Activated T-helper 17 cell treated with anti-CD3 and anti-CD28 coated beads, Interleukin-2, amount 50 U/mL, for 72 hours (primary cell): ENCODE data around the gene PACS1. TPM values are rescaled to one million over a fixed set of nuclear protein-coding genes. Genes with fewer than 3 reads are reported as not detected.

Experiments
- ATAC-seq: fragments of 150-1000 bp; cut with Tn5 transposase; replicated peaks from 2 replicates; pipeline ENCODE4 v1.10.0; 2021; ENCODE audit warnings: mild to moderate bottlenecking, moderate library complexity
- H3K27ac Mint-ChIP-seq: one replicate; pipeline ENCODE4 v1.8.0; 2022; ENCODE audit warnings: mixed read lengths
- H3K27me3 Mint-ChIP-seq: one replicate; pipeline ENCODE4 v1.8.0; 2022; ENCODE audit warnings: mixed read lengths
- H3K36me3 Mint-ChIP-seq: one replicate; pipeline ENCODE4 v1.8.0; 2022; ENCODE audit warnings: low read depth, mild to moderate bottlenecking, mixed read lengths
- H3K4me1 Mint-ChIP-seq: one replicate; pipeline ENCODE4 v1.8.0; 2022; ENCODE audit warnings: mixed read lengths
- H3K4me3 Mint-ChIP-seq: one replicate; pipeline ENCODE4 v1.8.0; 2022; ENCODE audit warnings: mild to moderate bottlenecking, mixed read lengths
- H3K9me3 Mint-ChIP-seq: one replicate; pipeline ENCODE4 v1.8.0; 2022; ENCODE audit warnings: mixed read lengths
- total RNA-seq, 2 donors: library from RNA; stranded (reverse); gene quantifications; one replicate each; pipeline ENCODE4 v1.2.3, GENCODE V29; 2022

The PACS1 gene
- total RNA-seq, 2 donors from 2014 or later, result 84.5 to 105 TPM

- peaks cover 25% of the 10 kb centered on the region for H3K36me3 Mint-ChIP-seq
- no peak overlapping the region for H3K27ac Mint-ChIP-seq
- no peaks in the 10 kb centered on the region for H3K9me3 Mint-ChIP-seq
- peaks cover 29% of the 10 kb centered on the region for H3K4me1 Mint-ChIP-seq
- no peak overlapping the region for H3K4me3 Mint-ChIP-seq
- H3K27me3 Mint-ChIP-seq, result no peaks in the 10 kb centered on the region
- no peak for ATAC-seq
These were observed 74.1 kb downstream of the PACS1 start for GRCh38 chr11:66143996-66144678.

GRCh38 chr11:66146074-66146473 is 76.0 kb downstream of the PACS1 start:
- Mint-ChIP-seq H3K36me3 (peaks cover 25% of the 10 kb centered on the region), H3K4me3 (no peak overlapping the region), H3K4me1 (peaks cover 24% of the 10 kb centered on the region), H3K9me3 (no peaks in the 10 kb centered on the region), H3K27me3 (no peaks in the 10 kb centered on the region), H3K27ac (peak overlapping the region; percentile 50)
- no peak for ATAC-seq

GRCh38 chr11:66146940-66147339 is 76.9 kb downstream of the PACS1 start:
- H3K27ac Mint-ChIP-seq, result no peak overlapping the region
- no peak for ATAC-seq
- no peak overlapping the region for H3K4me3 Mint-ChIP-seq
- H3K36me3 Mint-ChIP-seq, result peaks cover 25% of the 10 kb centered on the region
- no peaks in the 10 kb centered on the region for H3K27me3 Mint-ChIP-seq
- no peaks in the 10 kb centered on the region for H3K9me3 Mint-ChIP-seq
- peaks cover 29% of the 10 kb centered on the region for H3K4me1 Mint-ChIP-seq

- H3K27ac Mint-ChIP-seq, result no peak overlapping the region
- H3K9me3 Mint-ChIP-seq, result no peaks in the 10 kb centered on the region
- peaks cover 16% of the 10 kb centered on the region for H3K36me3 Mint-ChIP-seq
- no peaks in the 10 kb centered on the region for H3K27me3 Mint-ChIP-seq
- H3K4me3 Mint-ChIP-seq, result no peak overlapping the region
- H3K4me1 Mint-ChIP-seq, result peaks cover 26% of the 10 kb centered on the region
- ATAC-seq, result no peak
These were observed 80.1 kb downstream of the PACS1 start for GRCh38 chr11:66150140-66150539.

- Mint-ChIP-seq H3K4me1 (peaks cover 21% of the 10 kb centered on the region), H3K4me3 (no peak overlapping the region), H3K36me3 (peaks cover 10% of the 10 kb centered on the region), H3K27ac (peak overlapping the region; percentile 18), H3K9me3 (no peaks in the 10 kb centered on the region), H3K27me3 (no peaks in the 10 kb centered on the region)
- ATAC-seq, result no peak
These were observed 80.7 kb downstream of the PACS1 start for GRCh38 chr11:66150725-66151124.

- H3K36me3 Mint-ChIP-seq, result peaks cover 8% of the 10 kb centered on the region
- peaks cover 16% of the 10 kb centered on the region for H3K4me1 Mint-ChIP-seq
- H3K4me3 Mint-ChIP-seq, result no peak overlapping the region
- no peaks in the 10 kb centered on the region for H3K27me3 Mint-ChIP-seq
- no peak for ATAC-seq
- no peaks in the 10 kb centered on the region for H3K9me3 Mint-ChIP-seq
- peak overlapping the region; percentile 18 for H3K27ac Mint-ChIP-seq
These were observed 81.2 kb downstream of the PACS1 start for GRCh38 chr11:66151273-66151672.

- no peaks in the 10 kb centered on the region for H3K27me3 Mint-ChIP-seq
These were observed 84.0 kb downstream of the PACS1 start for GRCh38 chr11:66154109-66154508.

GRCh38 chr11:66155387-66156073 is 85.5 kb downstream of the PACS1 start:
- ATAC-seq, result no peak
- no peak overlapping the region for H3K4me3 Mint-ChIP-seq
- H3K27me3 Mint-ChIP-seq, result no peaks in the 10 kb centered on the region
- peaks cover 33% of the 10 kb centered on the region for H3K4me1 Mint-ChIP-seq
- no peak overlapping the region for H3K27ac Mint-ChIP-seq
- H3K36me3 Mint-ChIP-seq, result no peaks in the 10 kb centered on the region
- no peaks in the 10 kb centered on the region for H3K9me3 Mint-ChIP-seq

More at GRCh38 chr11:66154109-66154508, 84.0 kb downstream of the PACS1 start:
- H3K9me3 Mint-ChIP-seq, result no peaks in the 10 kb centered on the region
- ATAC-seq, result no peak
- no peaks in the 10 kb centered on the region for H3K36me3 Mint-ChIP-seq
- peaks cover 28% of the 10 kb centered on the region for H3K4me1 Mint-ChIP-seq
- H3K27ac Mint-ChIP-seq, result no peak overlapping the region
- no peak overlapping the region for H3K4me3 Mint-ChIP-seq

- no peaks in the 10 kb centered on the region for H3K9me3 Mint-ChIP-seq
- peak; percentile 94 for ATAC-seq
- H3K27ac Mint-ChIP-seq, result peak overlapping the region; percentile 73
- H3K4me1 Mint-ChIP-seq, result peaks cover 29% of the 10 kb centered on the region
- H3K4me3 Mint-ChIP-seq, result peak overlapping the region; percentile 27
- no peaks in the 10 kb centered on the region for H3K27me3 Mint-ChIP-seq
- H3K36me3 Mint-ChIP-seq, result no peaks in the 10 kb centered on the region
These were observed 87.3 kb downstream of the PACS1 start for GRCh38 chr11:66157182-66157864.

- Mint-ChIP-seq H3K9me3 (no peaks in the 10 kb centered on the region), H3K4me1 (peaks cover 26% of the 10 kb centered on the region), H3K36me3 (no peaks in the 10 kb centered on the region), H3K4me3 (no peak overlapping the region), H3K27me3 (no peaks in the 10 kb centered on the region), H3K27ac (no peak overlapping the region)
- no peak for ATAC-seq
These were observed 88.1 kb downstream of the PACS1 start for GRCh38 chr11:66158156-66158555.

GRCh38 chr11:66159324-66159984 is 89.4 kb downstream of the PACS1 start:
- Mint-ChIP-seq H3K27ac (no peak overlapping the region), H3K4me3 (no peak overlapping the region), H3K36me3 (no peaks in the 10 kb centered on the region), H3K9me3 (no peaks in the 10 kb centered on the region), H3K27me3 (no peaks in the 10 kb centered on the region), H3K4me1 (peaks cover 26% of the 10 kb centered on the region)
- ATAC-seq, result no peak

GRCh38 chr11:66160709-66161108 is 90.6 kb downstream of the PACS1 start:
- Mint-ChIP-seq H3K4me3 (no peak overlapping the region), H3K9me3 (no peaks in the 10 kb centered on the region), H3K27me3 (no peaks in the 10 kb centered on the region), H3K36me3 (peaks cover 6% of the 10 kb centered on the region), H3K27ac (peak overlapping the region; percentile 12), H3K4me1 (peaks cover 26% of the 10 kb centered on the region)
- ATAC-seq, result peak; percentile 14

- H3K27me3 Mint-ChIP-seq, result no peaks in the 10 kb centered on the region
- no peak for ATAC-seq
- no peaks in the 10 kb centered on the region for H3K9me3 Mint-ChIP-seq
- peaks cover 42% of the 10 kb centered on the region for H3K36me3 Mint-ChIP-seq
- H3K27ac Mint-ChIP-seq, result no peak overlapping the region
- peaks cover 11% of the 10 kb centered on the region for H3K4me1 Mint-ChIP-seq
- H3K4me3 Mint-ChIP-seq, result no peak overlapping the region
These were observed 98.2 kb downstream of the PACS1 start for GRCh38 chr11:66168289-66168688.

GRCh38 chr11:66172146-66172545 is 102.1 kb downstream of the PACS1 start:
- Mint-ChIP-seq H3K27ac (no peak overlapping the region), H3K36me3 (peaks cover 30% of the 10 kb centered on the region), H3K27me3 (no peaks in the 10 kb centered on the region), H3K4me1 (peaks cover 9% of the 10 kb centered on the region), H3K4me3 (no peak overlapping the region), H3K9me3 (no peaks in the 10 kb centered on the region)
- ATAC-seq, result peak; percentile 97
